Right atrium auricular region (tissue), 2 donors: ENCODE measurements around the gene STXBP1. TPM values are rescaled to one million over a fixed set of nuclear protein-coding genes. Genes with fewer than 3 reads are reported as not detected.

ENCODE experiments used
- DNase-seq: peaks from one replicate; pipeline ENCODE4 v3.0.0-alpha.2; 2019; ENCODE audit warnings: low spot score
- H3K27ac ChIP-seq, 2 donors: fragments of 200-600 bp; sonication (generic); 1 replicate in 1 of 2; 2 replicates in 1 of 2; pipeline ENCODE4 v1.5.1; 2016 to 2019
- H3K27me3 ChIP-seq, 2 donors: fragments of 200-600 bp; sonication (generic); one replicate each; pipeline versions ENCODE4 v1.5.1 to v1.6.0; 2017 to 2019
- H3K36me3 ChIP-seq: fragments of 200-600 bp; sonication (generic); one replicate; pipeline ENCODE4 v1.5.1; 2016
- H3K4me1 ChIP-seq, 2 donors: fragments of 200-600 bp; sonication (generic); one replicate each; pipeline versions ENCODE4 v1.5.1 to v1.6.0; 2017 to 2019
- H3K4me3 ChIP-seq, 2 donors: fragments of 200-600 bp; sonication (generic); 1 replicate in 1 of 2; 2 replicates in 1 of 2; pipeline ENCODE4 v1.5.1; 2017 to 2019; ENCODE audit warnings: mild to moderate bottlenecking in 1 of 2, moderate library complexity in 1 of 2
- H3K9me3 ChIP-seq, 2 donors: fragments of 200-600 bp; sonication (generic); one replicate each; pipeline ENCODE4 v1.5.1; 2019
- CTCF ChIP-seq, 2 donors: fragments of 200-600 bp; sonication (generic); IDR thresholded peaks; one replicate each; pipeline ENCODE4 v1.5.1; 2019; ENCODE audit warnings: antibody characterized with exemption in 2 of 2
- total RNA-seq, 2 donors: library from RNA; depleted of rRNA; stranded (reverse); fragments of >200 nt; gene quantifications; one replicate each; pipeline ENCODE4 v1.1.0, GENCODE V29; 2016

Gene STXBP1
- total RNA-seq, 2 donors from 2014 or later: 44.9 to 72.8 TPM

- Histone ChIP-seq H3K9me3 (no peaks in the 10 kb centered on the region), H3K27ac (no peak overlapping the region), H3K4me1 (no peaks in the 10 kb centered on the region), H3K36me3 (no peaks in the 10 kb centered on the region), H3K4me3 (no peak overlapping the region), H3K27me3 (no peaks in the 10 kb centered on the region)
- no peak for TF ChIP-seq CTCF (IDR thresholded peaks at IDR 0.05)
- no peak for DNase-seq
These were observed 12.6 kb upstream of the STXBP1 start for GRCh38 chr9:127599550-127599891.

DNA sequence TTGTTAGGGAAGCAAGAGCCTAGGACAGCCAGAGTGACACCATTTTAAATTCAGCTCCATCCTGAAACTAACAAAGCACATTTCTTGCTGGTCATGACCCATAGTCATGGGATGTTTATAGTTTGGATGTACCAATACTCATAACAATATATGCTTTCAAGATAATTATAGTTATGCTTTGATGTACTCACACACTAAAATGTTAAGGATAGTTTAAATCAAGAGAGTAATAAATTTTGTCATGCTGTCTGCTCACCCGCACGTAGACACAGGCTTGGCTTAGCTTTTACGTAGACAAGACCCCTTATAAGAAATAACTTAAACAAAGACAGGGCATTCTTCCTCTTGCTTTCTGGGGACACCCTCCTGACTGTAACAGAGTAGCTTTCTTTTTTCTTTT lies 8.9 kb upstream of the STXBP1 start:
- Histone ChIP-seq H3K9me3 (no peaks in the 10 kb centered on the region), H3K4me3 (no peak overlapping the region), H3K36me3 (no peaks in the 10 kb centered on the region), H3K27ac (no peak overlapping the region), H3K27me3 (no peaks in the 10 kb centered on the region), H3K4me1 (peaks cover 0 to 15% of the 10 kb centered on the region in 2 donors)
- no peak for TF ChIP-seq CTCF (IDR thresholded peaks at IDR 0.05)
- DNase-seq: no peak

DNA sequence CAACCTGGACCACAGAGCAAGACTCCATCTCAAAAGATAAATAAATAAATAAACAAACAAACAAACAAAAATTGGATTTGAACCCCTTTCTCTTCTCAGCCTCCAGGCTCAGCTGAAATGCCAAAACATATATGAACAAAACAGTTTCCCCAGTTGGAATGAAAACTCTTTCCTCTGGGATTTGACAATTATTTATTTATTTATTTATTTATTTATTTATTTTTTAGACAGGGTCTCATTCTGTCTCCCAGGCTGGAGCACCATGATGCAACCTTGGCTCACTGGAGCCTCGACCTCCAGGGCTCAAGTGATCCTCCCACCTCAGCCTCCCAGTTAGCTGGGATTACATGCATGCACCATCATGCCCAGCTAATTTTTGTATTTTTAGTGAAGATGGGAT lies 6.0 kb upstream of the STXBP1 start:
- Histone ChIP-seq H3K4me1 (peaks cover 2 to 22% of the 10 kb centered on the region in 2 donors), H3K27ac (no peak overlapping the region)

DNA sequence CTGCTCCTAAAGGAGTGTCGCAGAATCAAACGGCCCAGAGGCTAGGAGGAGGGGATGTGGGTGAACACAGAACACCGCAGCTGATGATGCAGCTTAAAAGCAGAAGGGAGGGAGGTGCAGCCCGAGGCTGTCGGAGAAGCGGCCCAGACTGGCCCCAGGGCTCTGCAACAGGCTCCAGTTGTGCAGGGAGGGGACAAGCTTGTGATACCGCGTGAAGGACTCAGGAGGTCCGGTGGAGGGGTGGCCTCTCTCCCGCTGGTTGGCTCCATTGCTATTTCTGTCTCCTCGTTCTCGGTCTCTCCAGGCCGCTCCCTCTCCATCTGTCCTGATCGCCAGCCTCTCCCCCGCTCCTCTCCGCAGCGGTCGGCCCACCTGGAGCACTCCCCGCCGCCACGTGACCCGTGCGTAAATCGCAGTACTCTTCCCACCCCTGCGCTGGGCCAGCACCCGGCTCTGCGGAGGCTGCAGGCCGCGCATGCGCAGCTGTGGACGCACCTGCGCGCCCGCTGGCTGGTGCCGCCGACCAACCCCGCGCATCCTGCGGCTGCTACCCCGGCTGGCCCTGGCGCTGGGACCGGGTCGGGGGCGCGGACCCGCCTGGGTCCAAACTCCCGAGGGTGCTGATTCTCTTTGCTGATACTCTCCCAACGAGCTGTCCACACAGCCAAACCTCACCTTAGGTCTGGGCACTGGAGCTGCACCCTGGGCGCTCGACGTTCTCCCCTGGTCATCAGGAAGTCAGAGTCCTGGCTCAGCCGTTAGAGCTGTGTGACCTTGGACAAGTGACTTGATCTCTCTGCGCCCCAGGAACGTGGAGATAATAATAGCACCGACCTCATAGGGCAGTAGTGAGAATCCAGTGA lies 3.7 kb upstream of the STXBP1 start:
- Histone ChIP-seq H3K36me3 (no peaks in the 10 kb centered on the region), H3K9me3 (no peaks in the 10 kb centered on the region), H3K4me1 (peaks cover 2 to 31% of the 10 kb centered on the region in 2 donors), H3K4me3 (peak overlapping the region; percentile 8 to 49), H3K27me3 (no peaks in the 10 kb centered on the region), H3K27ac (peak overlapping the region; percentile 71 to 79)
- DNase-seq: no peak
- no peak for TF ChIP-seq CTCF (IDR thresholded peaks at IDR 0.05)

More for the DNA sequence above, 6.0 kb upstream of the STXBP1 start:
- Histone ChIP-seq H3K36me3 (no peaks in the 10 kb centered on the region), H3K27me3 (no peaks in the 10 kb centered on the region), H3K9me3 (no peaks in the 10 kb centered on the region), H3K4me3 (no peak overlapping the region)
- no peak for DNase-seq
- no peak for TF ChIP-seq CTCF (IDR thresholded peaks at IDR 0.05)

DNA sequence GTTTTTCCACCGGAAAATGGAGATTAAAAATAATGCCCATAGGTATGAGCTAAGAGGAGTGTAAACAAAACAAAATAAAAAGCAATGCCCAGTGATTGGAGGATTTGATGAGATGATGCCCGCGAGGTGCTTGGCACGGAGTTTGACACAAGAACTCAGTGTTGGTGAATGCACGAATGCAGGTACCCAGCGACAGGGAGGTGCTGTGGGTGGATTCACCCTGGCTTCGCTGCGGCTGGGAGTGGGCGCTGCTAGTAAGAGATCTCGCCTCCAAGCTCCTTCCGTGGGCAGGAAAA lies 526 bp upstream of the STXBP1 start:
- DNase-seq: no peak
- no peak for TF ChIP-seq CTCF (IDR thresholded peaks at IDR 0.05)
- no peaks in the 10 kb centered on the region for H3K36me3 ChIP-seq
- peak overlapping the region; percentile 48 to 94 for H3K4me3 ChIP-seq
- H3K27me3 ChIP-seq: no peaks in the 10 kb centered on the region
- H3K9me3 ChIP-seq: no peaks in the 10 kb centered on the region
- peak overlapping the region; percentile 83 to 85 for H3K27ac ChIP-seq
- H3K4me1 ChIP-seq: peaks cover 2 to 39% of the 10 kb centered on the region in 2 donors
